ENCODE data around the gene DLG2. TPM values are rescaled to one million over a fixed set of nuclear protein-coding genes. Genes with fewer than 3 reads are reported as not detected.

The DLG2 gene
- total RNA-seq, 1 donor from 2014 or later = 2.1 TPM

DNA sequence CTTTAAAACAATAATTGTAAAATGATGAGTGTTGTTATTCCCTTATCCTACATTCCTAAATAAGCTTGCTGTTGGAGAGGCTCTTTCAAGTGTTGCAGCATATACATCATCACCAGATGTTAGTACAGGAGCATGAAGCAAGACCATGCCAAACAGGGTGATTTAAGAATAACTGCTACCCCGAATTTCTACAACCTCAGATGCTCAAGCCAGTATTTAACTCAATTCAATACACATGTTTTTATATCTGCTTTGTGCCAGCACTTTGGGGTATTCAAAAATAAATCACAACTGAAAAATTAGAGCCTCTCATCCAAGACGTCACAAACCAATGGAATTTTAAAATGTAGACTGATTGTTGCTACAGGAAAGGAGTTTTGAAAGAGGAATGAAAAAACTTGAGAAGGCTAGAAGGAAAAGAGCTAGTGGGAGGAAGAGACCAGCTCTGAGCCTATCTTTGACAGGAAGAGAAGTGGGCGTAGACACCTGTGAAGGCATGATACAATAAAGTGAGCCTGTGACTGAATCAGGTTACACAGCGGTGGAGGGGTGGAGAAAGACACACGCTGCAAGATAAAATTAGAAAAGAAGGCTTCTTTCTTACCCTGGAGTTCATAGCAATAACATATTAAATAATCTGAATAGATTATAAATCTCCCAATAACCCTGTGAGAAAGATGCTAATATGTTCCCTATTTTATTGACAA lies 95.8 kb downstream of the DLG2 start:
- DNase-seq (ENCODE audit: low spot score) = no peak
- H3K4me3 Mint-ChIP-seq = no peak overlapping the region
- no peaks in the 10 kb centered on the region for H3K4me1 Mint-ChIP-seq (ENCODE audit: low read depth)
- no peak overlapping the region for H3K27ac Mint-ChIP-seq
- H3K9me3 Mint-ChIP-seq = peaks cover 6% of the 10 kb centered on the region
- H3K27me3 Mint-ChIP-seq (ENCODE audit: insufficient read depth) = no peaks in the 10 kb centered on the region
- H3K36me3 Mint-ChIP-seq (ENCODE audit: low read depth) = no peaks in the 10 kb centered on the region
- intact Hi-C loops (cut with micrococcal nuclease) = no loop called here

DNA sequence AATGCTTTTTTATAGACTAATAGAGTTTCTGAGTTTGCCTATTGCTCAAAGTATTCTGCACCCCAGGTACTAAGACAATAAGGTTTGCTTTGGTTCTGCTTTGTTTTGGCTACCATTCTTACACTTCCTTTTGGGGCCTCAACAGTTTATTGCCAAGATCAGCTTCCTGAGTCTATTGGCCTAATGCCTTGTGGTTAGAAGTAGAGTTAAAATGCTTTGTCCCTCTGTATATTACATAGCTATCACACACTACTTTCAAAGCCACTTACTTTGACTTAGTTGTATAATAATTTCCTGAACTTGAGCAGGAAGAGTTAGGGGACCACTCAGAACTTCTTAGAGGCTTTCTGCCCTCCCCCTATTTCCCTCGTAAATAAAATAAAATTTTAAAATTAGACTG lies 96.5 kb downstream of the DLG2 start:
- no peak for DNase-seq (ENCODE audit: low spot score)
- H3K27me3 Mint-ChIP-seq (ENCODE audit: insufficient read depth) = no peaks in the 10 kb centered on the region
- no peak overlapping the region for H3K27ac Mint-ChIP-seq
- intact Hi-C loops (cut with micrococcal nuclease) = no loop called here
- no peaks in the 10 kb centered on the region for H3K36me3 Mint-ChIP-seq (ENCODE audit: low read depth)
- H3K4me3 Mint-ChIP-seq = no peak overlapping the region
- no peaks in the 10 kb centered on the region for H3K4me1 Mint-ChIP-seq (ENCODE audit: low read depth)
- peaks cover 6% of the 10 kb centered on the region for H3K9me3 Mint-ChIP-seq

- Mint-ChIP-seq H3K36me3 (ENCODE audit: low read depth) (no peaks in the 10 kb centered on the region), H3K27ac (no peak overlapping the region), H3K4me3 (no peak overlapping the region), H3K9me3 (peaks cover 13% of the 10 kb centered on the region), H3K27me3 (ENCODE audit: insufficient read depth) (no peaks in the 10 kb centered on the region), H3K4me1 (ENCODE audit: low read depth) (no peaks in the 10 kb centered on the region)
- DNase-seq (ENCODE audit: low spot score) = no peak
- intact Hi-C loops (cut with micrococcal nuclease) = no loop called here
Measured at GRCh38 chr11:85526564-85526963, 100.6 kb downstream of the DLG2 start.

- no peak for DNase-seq (ENCODE audit: low spot score)
- Mint-ChIP-seq H3K27me3 (ENCODE audit: insufficient read depth) (no peaks in the 10 kb centered on the region), H3K4me3 (no peak overlapping the region), H3K36me3 (ENCODE audit: low read depth) (no peaks in the 10 kb centered on the region), H3K27ac (no peak overlapping the region), H3K9me3 (peaks cover 19% of the 10 kb centered on the region), H3K4me1 (ENCODE audit: low read depth) (no peaks in the 10 kb centered on the region)
- intact Hi-C loops (cut with micrococcal nuclease) = no loop called here
Measured at GRCh38 chr11:85525686-85526085, 101.5 kb downstream of the DLG2 start.

GRCh38 chr11:85517272-85517671 lies 109.9 kb downstream of the DLG2 start:
- intact Hi-C loops (cut with micrococcal nuclease) = no loop called here
- no peak overlapping the region for H3K27ac Mint-ChIP-seq
- DNase-seq (ENCODE audit: low spot score) = no peak
- peaks cover 21% of the 10 kb centered on the region for H3K9me3 Mint-ChIP-seq
- H3K4me3 Mint-ChIP-seq = no peak overlapping the region
- H3K36me3 Mint-ChIP-seq (ENCODE audit: low read depth) = no peaks in the 10 kb centered on the region
- H3K4me1 Mint-ChIP-seq (ENCODE audit: low read depth) = no peaks in the 10 kb centered on the region
- H3K27me3 Mint-ChIP-seq (ENCODE audit: insufficient read depth) = no peaks in the 10 kb centered on the region

GRCh38 chr11:85495918-85496317 lies 131.2 kb downstream of the DLG2 start:
- no peaks in the 10 kb centered on the region for H3K4me1 Mint-ChIP-seq (ENCODE audit: low read depth)
- H3K9me3 Mint-ChIP-seq = peaks cover 25% of the 10 kb centered on the region
- H3K36me3 Mint-ChIP-seq (ENCODE audit: low read depth) = no peaks in the 10 kb centered on the region
- H3K27ac Mint-ChIP-seq = no peak overlapping the region
- no peaks in the 10 kb centered on the region for H3K27me3 Mint-ChIP-seq (ENCODE audit: insufficient read depth)
- intact Hi-C loops (cut with micrococcal nuclease) = no loop called here
- no peak for DNase-seq (ENCODE audit: low spot score)
- H3K4me3 Mint-ChIP-seq = no peak overlapping the region

DNA sequence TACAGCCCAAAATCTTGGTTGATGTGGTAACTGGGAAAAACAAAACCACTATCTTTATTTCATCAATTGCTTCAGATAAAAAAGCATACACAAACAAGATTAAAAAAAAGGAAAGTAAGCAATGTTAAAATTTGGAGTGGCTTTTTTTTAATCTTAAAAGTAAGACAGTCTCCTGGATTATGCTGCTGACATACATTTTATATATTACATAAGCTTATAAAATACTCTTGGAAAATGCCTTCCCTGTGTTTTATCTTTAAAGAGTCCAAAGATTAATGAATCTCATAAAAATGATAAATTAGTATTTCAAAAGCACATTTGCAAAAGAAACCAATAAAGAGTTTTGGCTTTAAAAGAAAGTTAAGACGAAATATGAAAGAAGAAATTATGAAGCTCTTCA lies 132.7 kb downstream of the DLG2 start:
- intact Hi-C loops (cut with micrococcal nuclease) = no loop called here
- H3K27me3 Mint-ChIP-seq (ENCODE audit: insufficient read depth) = no peaks in the 10 kb centered on the region
- H3K4me1 Mint-ChIP-seq (ENCODE audit: low read depth) = no peaks in the 10 kb centered on the region
- H3K27ac Mint-ChIP-seq = no peak overlapping the region
- H3K9me3 Mint-ChIP-seq = peaks cover 17% of the 10 kb centered on the region
- no peaks in the 10 kb centered on the region for H3K36me3 Mint-ChIP-seq (ENCODE audit: low read depth)
- DNase-seq (ENCODE audit: low spot score) = no peak
- H3K4me3 Mint-ChIP-seq = no peak overlapping the region

DNA sequence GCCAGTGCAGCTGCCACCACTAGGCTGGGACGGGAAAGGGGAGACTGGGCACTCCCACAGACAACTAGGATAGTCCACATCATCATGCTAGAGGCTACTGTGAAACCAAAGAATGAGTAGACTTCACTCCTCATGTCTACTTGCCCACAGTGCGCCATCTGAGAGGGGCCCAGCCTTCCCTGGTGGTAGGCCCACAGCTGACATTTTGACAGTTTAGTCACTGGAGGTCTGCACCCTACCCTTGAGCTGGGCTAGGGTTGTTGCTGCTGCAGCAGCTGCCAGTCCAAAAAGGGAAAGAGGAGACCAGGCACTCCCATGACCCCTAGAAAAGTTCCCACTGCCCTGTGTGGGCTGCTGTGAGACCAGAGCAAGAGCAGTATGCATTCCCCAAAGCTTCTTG lies 141.2 kb downstream of the DLG2 start:
- Mint-ChIP-seq H3K9me3 (peaks cover 19% of the 10 kb centered on the region), H3K27ac (no peak overlapping the region), H3K36me3 (ENCODE audit: low read depth) (no peaks in the 10 kb centered on the region), H3K27me3 (ENCODE audit: insufficient read depth) (no peaks in the 10 kb centered on the region), H3K4me3 (no peak overlapping the region), H3K4me1 (ENCODE audit: low read depth) (no peaks in the 10 kb centered on the region)
- intact Hi-C loops (cut with micrococcal nuclease) = no loop called here
- DNase-seq (ENCODE audit: low spot score) = no peak

- peaks cover 20% of the 10 kb centered on the region for H3K9me3 Mint-ChIP-seq
- DNase-seq (ENCODE audit: low spot score) = no peak
- H3K4me3 Mint-ChIP-seq = no peak overlapping the region
- no peaks in the 10 kb centered on the region for H3K36me3 Mint-ChIP-seq (ENCODE audit: low read depth)
- H3K27me3 Mint-ChIP-seq (ENCODE audit: insufficient read depth) = no peaks in the 10 kb centered on the region
- intact Hi-C loops (cut with micrococcal nuclease) = no loop called here
- no peaks in the 10 kb centered on the region for H3K4me1 Mint-ChIP-seq (ENCODE audit: low read depth)
- H3K27ac Mint-ChIP-seq = no peak overlapping the region
Measured at GRCh38 chr11:85483861-85484260, 143.3 kb downstream of the DLG2 start.

DNA sequence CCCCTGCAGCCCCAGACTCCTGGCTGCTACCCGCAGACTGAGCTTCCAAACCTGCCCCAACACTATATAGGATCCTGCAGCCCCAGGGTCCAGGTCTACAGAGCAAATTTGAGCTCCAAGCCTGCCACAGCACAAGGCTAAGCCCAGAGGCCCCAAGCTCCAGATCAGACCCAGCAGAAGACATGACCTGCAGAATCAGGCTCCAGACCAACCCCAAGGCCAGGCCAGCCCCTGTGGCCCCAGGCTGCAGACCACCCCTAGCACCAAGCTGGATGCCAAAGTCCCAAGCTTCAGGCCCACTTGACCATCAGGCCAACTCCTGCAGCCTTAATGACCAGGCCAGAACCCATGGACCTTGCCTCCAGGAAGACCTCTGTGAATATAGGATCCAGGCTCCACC lies 145.3 kb downstream of the DLG2 start:
- H3K36me3 Mint-ChIP-seq (ENCODE audit: low read depth) = no peaks in the 10 kb centered on the region
- peaks cover 15% of the 10 kb centered on the region for H3K9me3 Mint-ChIP-seq
- H3K4me1 Mint-ChIP-seq (ENCODE audit: low read depth) = no peaks in the 10 kb centered on the region
- no peaks in the 10 kb centered on the region for H3K27me3 Mint-ChIP-seq (ENCODE audit: insufficient read depth)
- no peak overlapping the region for H3K27ac Mint-ChIP-seq
- no peak for DNase-seq (ENCODE audit: low spot score)
- intact Hi-C loops (cut with micrococcal nuclease) = no loop called here
- H3K4me3 Mint-ChIP-seq = no peak overlapping the region

GRCh38 chr11:85475660-85476517 lies 151.3 kb downstream of the DLG2 start:
- no peak for DNase-seq (ENCODE audit: low spot score)
- Mint-ChIP-seq H3K4me3 (no peak overlapping the region), H3K27me3 (ENCODE audit: insufficient read depth) (no peaks in the 10 kb centered on the region), H3K36me3 (ENCODE audit: low read depth) (no peaks in the 10 kb centered on the region), H3K27ac (no peak overlapping the region), H3K9me3 (peaks cover 7% of the 10 kb centered on the region), H3K4me1 (ENCODE audit: low read depth) (no peaks in the 10 kb centered on the region)
- intact Hi-C loops (cut with micrococcal nuclease) = no loop called here

DNA sequence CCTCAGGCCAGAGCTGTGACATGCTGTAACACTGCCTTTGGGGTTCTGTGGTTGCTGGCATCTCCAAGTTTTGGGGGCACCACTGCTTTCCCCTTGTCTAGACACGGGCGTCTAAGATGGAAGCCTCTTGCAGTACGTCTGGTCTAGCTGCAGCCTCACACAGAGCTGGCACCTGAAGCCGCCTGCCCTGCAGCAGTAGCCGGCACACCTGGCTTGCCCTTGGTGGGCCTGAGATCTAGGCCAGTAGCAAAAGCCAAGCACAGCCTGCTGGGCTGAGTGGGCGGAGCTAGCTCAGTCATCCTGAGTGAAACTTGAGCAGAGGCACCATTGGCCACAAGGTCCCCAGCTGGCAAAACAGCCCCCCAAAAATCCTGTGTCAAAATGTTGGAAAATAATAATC lies 154.2 kb downstream of the DLG2 start:
- H3K27ac Mint-ChIP-seq = no peak overlapping the region
- H3K9me3 Mint-ChIP-seq = peaks cover 29% of the 10 kb centered on the region
- DNase-seq (ENCODE audit: low spot score) = no peak
- no peaks in the 10 kb centered on the region for H3K36me3 Mint-ChIP-seq (ENCODE audit: low read depth)
- intact Hi-C loops (cut with micrococcal nuclease) = no loop called here
- H3K27me3 Mint-ChIP-seq (ENCODE audit: insufficient read depth) = no peaks in the 10 kb centered on the region
- no peak overlapping the region for H3K4me3 Mint-ChIP-seq
- no peaks in the 10 kb centered on the region for H3K4me1 Mint-ChIP-seq (ENCODE audit: low read depth)

DNA sequence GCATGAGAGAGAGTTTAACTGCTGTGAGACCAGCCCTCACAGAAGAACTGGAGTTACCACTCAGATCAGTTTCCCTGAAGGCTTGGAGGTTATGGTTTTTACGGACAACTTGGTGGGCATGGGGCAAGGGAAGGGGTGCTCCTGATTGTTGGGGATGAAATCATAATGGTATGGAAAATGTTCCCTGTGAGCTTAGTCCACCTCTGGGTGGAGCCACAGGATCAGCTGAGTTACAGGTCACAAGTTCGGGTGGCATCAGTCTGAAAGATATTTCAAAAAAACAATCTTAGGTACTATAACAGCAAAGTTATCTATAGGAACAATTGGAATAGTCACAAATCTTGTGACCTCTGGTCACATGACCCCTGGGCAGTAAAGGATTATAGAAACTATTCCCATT lies 162.9 kb downstream of the DLG2 start:
- no peak overlapping the region for H3K4me3 Mint-ChIP-seq
- no peaks in the 10 kb centered on the region for H3K4me1 Mint-ChIP-seq (ENCODE audit: low read depth)
- H3K27me3 Mint-ChIP-seq (ENCODE audit: insufficient read depth) = no peaks in the 10 kb centered on the region
- no peak overlapping the region for H3K27ac Mint-ChIP-seq
- DNase-seq (ENCODE audit: low spot score) = no peak
- intact Hi-C loops (cut with micrococcal nuclease) = no loop called here
- peaks cover 28% of the 10 kb centered on the region for H3K9me3 Mint-ChIP-seq
- H3K36me3 Mint-ChIP-seq (ENCODE audit: low read depth) = no peaks in the 10 kb centered on the region
